HFF-Myc (cell line): Measurements from ENCODE around the gene OR4A5.
"Not testable (repeated sequence)": the region's sequence is repeated elsewhere in the genome, so short reads cannot be mapped to it uniquely, and the experiment has no call there.

Experiments
- DNase-seq: peaks from one replicate; pipeline ENCODE4 v3.0.0-alpha.2; 2011; ENCODE audit warnings: low read depth; ENCODE audit errors: extremely low read depth
- H3K4me3 ChIP-seq: replicated peaks from 2 replicates; pipeline ENCODE4 v1.5.1; 2011; ENCODE audit warnings: low read depth, mild to moderate bottlenecking, control low read depth, low read length

Gene OR4A5, protein sequence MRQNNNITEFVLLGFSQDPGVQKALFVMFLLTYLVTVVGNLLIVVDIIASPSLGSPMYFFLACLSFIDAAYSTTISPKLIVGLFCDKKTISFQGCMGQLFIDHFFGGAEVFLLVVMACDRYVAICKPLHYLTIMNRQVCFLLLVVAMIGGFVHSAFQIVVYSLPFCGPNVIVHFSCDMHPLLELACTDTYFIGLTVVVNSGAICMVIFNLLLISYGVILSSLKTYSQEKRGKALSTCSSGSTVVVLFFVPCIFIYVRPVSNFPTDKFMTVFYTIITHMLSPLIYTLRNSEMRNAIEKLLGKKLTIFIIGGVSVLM

DNA sequence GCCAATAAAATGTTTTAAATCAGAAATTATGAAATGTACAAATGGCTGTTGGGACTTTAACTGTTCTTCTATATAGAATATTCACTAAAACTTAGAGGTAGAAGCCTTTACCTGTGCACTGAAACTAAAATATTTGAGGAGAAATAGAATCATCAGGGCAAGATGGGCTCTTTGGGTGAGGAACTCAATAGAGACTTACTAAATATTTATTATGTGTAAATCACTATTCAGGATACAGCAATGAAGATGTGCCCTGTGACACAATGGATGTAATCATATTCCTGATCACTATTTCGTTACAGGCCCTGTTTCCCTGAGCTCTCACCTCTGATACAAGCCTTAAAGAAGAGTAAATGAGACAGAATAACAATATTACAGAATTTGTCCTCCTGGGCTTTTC is at the start of gene OR4A5:
Gene OR4A5 (plus strand): TSS at position 301 of the 400 bp plus-strand sequence. CDS start 53 bp downstream, at position 354.
- H3K4me3 ChIP-seq, DNase-seq: not testable (repeated sequence)

- DNase-seq, H3K4me3 ChIP-seq: not testable (repeated sequence)
Measured at GRCh38 chr11:54720094-54720493, 13.5 kb downstream of the OR4A5 start.
